PC-3 (cell line): ENCODE results near the gene ZNF275. TPM values are rescaled to one million over a fixed set of nuclear protein-coding genes. Genes with fewer than 3 reads are reported as not detected.

Experiments used
- ATAC-seq: fragments of 200-7000 bp; cut with Tn5 transposase; 2 replicates; pipeline ENCODE4 v1.9.1; 2020; ENCODE audit warnings: mild to moderate bottlenecking, moderate library complexity
- BruUV-seq: library from RNA; stranded (reverse); fragments of 400-500 nt; replicated peaks from 2 replicates; lab custom pipeline; 2021; lab: Mats Ljungman, UMichigan
- CTCF ChIA-PET: fragments of 300-600 bp; sonication (Branson Sonifier 250); formaldehyde crosslinking; loops from one replicate; lab custom pipeline; 2022; ENCODE audit warnings: antibody characterized with exemption; lab: Charles Lee
- POLR2A ChIA-PET: fragments of 300-600 bp; sonication (Branson Sonifier 250); formaldehyde crosslinking; loops from one replicate; lab custom pipeline; 2022; ENCODE audit warnings: antibody characterized with exemption; ENCODE audit not compliant: unreplicated experiment; lab: Charles Lee
- DNase-seq: peaks from one replicate; pipeline ENCODE4 v3.0.0-alpha.2; 2015
- H2AFZ ChIP-seq: fragments of 300-600 bp; sonication (generic); 2 replicates; pipeline ENCODE4 v1.6.0; 2016; ENCODE audit warnings: antibody characterized with exemption, low read length
- H3F3A ChIP-seq: fragments of 300-600 bp; sonication (generic); one replicate; pipeline ENCODE4 v1.6.0; 2017; ENCODE audit warnings: antibody characterized with exemption, low read length, control low read depth, mild to moderate bottlenecking; ENCODE audit not compliant: unreplicated experiment
- H3K27ac ChIP-seq: fragments of 300-600 bp; sonication (generic); 2 replicates; pipeline ENCODE4 v1.5.1; 2016; ENCODE audit warnings: mild to moderate bottlenecking, low read length
- H3K27me3 ChIP-seq: fragments of 300-600 bp; sonication (generic); 2 replicates; pipeline ENCODE4 v1.6.1; 2016; ENCODE audit warnings: low read length, mixed read lengths
- H3K36me3 ChIP-seq: fragments of 300-600 bp; sonication (generic); 2 replicates; pipeline ENCODE4 v1.6.1; 2016; ENCODE audit warnings: low read depth, mixed run types, low read length, mixed read lengths
- H3K4me1 ChIP-seq: fragments of 300-600 bp; sonication (generic); 2 replicates; pipeline ENCODE4 v1.5.1; 2016; ENCODE audit warnings: low read length; ENCODE audit not compliant: insufficient read depth
- H3K4me2 ChIP-seq: fragments of 300-600 bp; sonication (generic); 2 replicates; pipeline ENCODE4 v1.6.0; 2016; ENCODE audit warnings: low read length
- H3K4me3 ChIP-seq: fragments of 300-600 bp; sonication (generic); 2 replicates; pipeline ENCODE4 v1.5.1; 2016; ENCODE audit warnings: mild to moderate bottlenecking, low read length, mixed read lengths
- H3K79me2 ChIP-seq: fragments of 300-600 bp; sonication (generic); 2 replicates; pipeline ENCODE4 v1.6.1; 2017; ENCODE audit warnings: low read length, mixed read lengths
- H3K9ac ChIP-seq: fragments of 300-600 bp; sonication (generic); 2 replicates; pipeline ENCODE4 v1.6.0; 2016; ENCODE audit warnings: mild to moderate bottlenecking, low read length
- H3K9me2 ChIP-seq: fragments of 300-600 bp; sonication (generic); replicated peaks from 2 replicates; pipeline ENCODE4 v1.6.1; 2016; ENCODE audit warnings: mixed run types, low read length, mixed read lengths
- H3K9me3 ChIP-seq: fragments of 300-600 bp; sonication (generic); 2 replicates; pipeline ENCODE4 v1.6.1; 2016; ENCODE audit warnings: low read length, mixed read lengths
- H4K20me1 ChIP-seq: fragments of 300-600 bp; sonication (generic); 2 replicates; pipeline ENCODE4 v1.6.1; 2016; ENCODE audit warnings: low read length, mixed read lengths
- CTCF ChIP-seq: fragments of 300-600 bp; sonication (generic); conservative IDR thresholded peaks from 2 replicates; pipeline ENCODE4 v1.5.1; 2017; ENCODE audit warnings: antibody characterized with exemption, low read depth, mild to moderate bottlenecking, low read length
- EZH2 ChIP-seq: fragments of 300-600 bp; sonication (generic); IDR thresholded peaks from one replicate; pipeline ENCODE4 v1.6.1; 2017; ENCODE audit warnings: antibody characterized with exemption, mild to moderate bottlenecking, low read length; ENCODE audit not compliant: unreplicated experiment
- EZH2phosphoT487 ChIP-seq: fragments of 300-600 bp; sonication (generic); IDR thresholded peaks from 2 replicates; pipeline ENCODE4 v1.6.1; 2018; ENCODE audit warnings: mild to moderate bottlenecking, antibody characterized with exemption, low read length, borderline replicate concordance
- intact Hi-C: fragments of 100-400 bp; cut with micrococcal nuclease; formaldehyde crosslinking; loops from 2 replicates; pipeline ENCODE4 v1.9.0; 2023
- total RNA-seq: library from RNA; depleted of rRNA; stranded (reverse); fragments of >200 nt; gene quantifications from 2 replicates; pipeline ENCODE4 v1.2.3, GENCODE V29; 2014

Gene ZNF275
- total RNA-seq, 1 experiment from 2014 or later = 7.1 TPM

DNA sequence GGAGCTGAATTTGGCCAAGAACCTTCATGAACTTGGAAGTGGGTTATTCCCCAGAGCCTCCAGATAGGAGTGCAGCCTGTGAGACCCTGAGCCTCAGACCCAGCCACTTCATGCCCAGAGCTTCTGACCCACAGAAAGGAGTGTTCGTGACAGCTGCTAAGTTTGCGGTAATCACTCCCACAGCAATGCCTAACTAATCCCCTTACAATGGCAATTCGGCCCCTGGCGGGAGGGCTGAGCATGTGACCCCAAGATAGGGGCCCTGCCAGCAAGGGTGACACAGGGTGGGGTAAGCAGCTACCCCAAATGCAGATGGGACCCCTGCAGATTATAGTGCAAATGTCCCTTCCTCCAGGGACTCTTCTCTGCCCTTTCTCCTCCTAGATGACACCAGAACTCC is 44.7 kb downstream of the ZNF275 start:
- POLR2A ChIA-PET = no interaction called here
- H3K4me2 ChIP-seq = no peak overlapping the region
- no peak for TF ChIP-seq EZH2
- no peak for TF ChIP-seq CTCF
- no peak for TF ChIP-seq EZH2phosphoT487
- no peak overlapping the region for H2AFZ ChIP-seq
- intact Hi-C loops = no loop called here
- no TSS peak for BruUV-seq
- no peak overlapping the region for H3K4me3 ChIP-seq
- H3K9ac ChIP-seq = no peak overlapping the region
- ATAC-seq (no peak), DNase-seq (no peak)
- no peaks in the 10 kb centered on the region for H4K20me1 ChIP-seq
- H3K4me1 ChIP-seq = no peaks in the 10 kb centered on the region
- CTCF ChIA-PET = no interaction called here
- no peaks in the 10 kb centered on the region for H3K9me2 ChIP-seq
- no peaks in the 10 kb centered on the region for H3F3A ChIP-seq
- H3K36me3 ChIP-seq = no peaks in the 10 kb centered on the region
- peaks cover under 1% of the 10 kb centered on the region; the same call in 1 of the 2 replicates for H3K27me3 ChIP-seq
- H3K79me2 ChIP-seq = no peaks in the 10 kb centered on the region
- H3K27ac ChIP-seq = no peak overlapping the region
- no peaks in the 10 kb centered on the region for H3K9me3 ChIP-seq

DNA sequence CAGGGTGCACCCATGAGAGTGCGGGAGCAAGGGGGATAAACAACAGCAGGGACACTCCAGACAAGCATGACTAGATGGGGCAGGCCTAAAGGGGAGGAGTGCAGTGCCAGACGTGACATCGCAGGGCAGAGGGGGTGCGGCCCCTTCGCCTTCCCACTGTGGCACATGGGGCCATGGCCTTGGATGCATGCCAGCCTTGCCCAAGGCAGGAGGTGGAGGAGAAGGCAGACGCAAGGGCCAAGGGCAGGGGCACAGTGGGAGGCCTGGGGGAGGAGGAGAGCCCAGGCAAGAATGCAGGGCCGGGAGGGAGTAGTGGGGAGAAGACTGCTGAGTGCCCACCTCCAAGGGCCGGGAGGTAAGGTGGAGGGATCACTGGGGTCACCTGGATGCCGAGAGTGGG is 45.6 kb downstream of the ZNF275 start:
- H2AFZ ChIP-seq = no peak overlapping the region
- H3K4me3 ChIP-seq = no peak overlapping the region
- ATAC-seq (no peak), DNase-seq (no peak)
- H3K79me2 ChIP-seq = no peaks in the 10 kb centered on the region
- CTCF ChIA-PET = no interaction called here
- H3K4me1 ChIP-seq = no peaks in the 10 kb centered on the region
- intact Hi-C loops = no loop called here
- no peak overlapping the region for H3K4me2 ChIP-seq
- no peak for TF ChIP-seq EZH2phosphoT487
- TF ChIP-seq CTCF = no peak
- TF ChIP-seq EZH2 = no peak
- H4K20me1 ChIP-seq = no peaks in the 10 kb centered on the region
- H3F3A ChIP-seq = no peaks in the 10 kb centered on the region
- BruUV-seq = no TSS peak
- H3K9ac ChIP-seq = no peak overlapping the region
- no peaks in the 10 kb centered on the region for H3K9me2 ChIP-seq
- H3K36me3 ChIP-seq = no peaks in the 10 kb centered on the region
- H3K9me3 ChIP-seq = no peaks in the 10 kb centered on the region
- no peak overlapping the region for H3K27ac ChIP-seq
- POLR2A ChIA-PET = no interaction called here
- no peaks in the 10 kb centered on the region for H3K27me3 ChIP-seq

GRCh38 chrX:153379971-153380581 is 46.1 kb downstream of the ZNF275 start:
- DNase-seq (no peak), ATAC-seq (no peak)
- POLR2A ChIA-PET = no interaction called here
- H3K9me2 ChIP-seq = no peaks in the 10 kb centered on the region
- no peak overlapping the region for H3K4me2 ChIP-seq
- TF ChIP-seq EZH2 = no peak
- TF ChIP-seq EZH2phosphoT487 = no peak
- TF ChIP-seq CTCF = no peak
- no peak overlapping the region for H2AFZ ChIP-seq
- H3K4me1 ChIP-seq = no peaks in the 10 kb centered on the region
- H3K27me3 ChIP-seq = no peaks in the 10 kb centered on the region
- CTCF ChIA-PET = no interaction called here
- H3K79me2 ChIP-seq = no peaks in the 10 kb centered on the region
- no TSS peak for BruUV-seq
- intact Hi-C loops = no loop called here
- H3K27ac ChIP-seq = no peak overlapping the region
- no peaks in the 10 kb centered on the region for H4K20me1 ChIP-seq
- H3K9ac ChIP-seq = no peak overlapping the region
- H3K36me3 ChIP-seq = no peaks in the 10 kb centered on the region
- no peaks in the 10 kb centered on the region for H3K9me3 ChIP-seq
- no peak overlapping the region for H3K4me3 ChIP-seq
- H3F3A ChIP-seq = no peaks in the 10 kb centered on the region
